NCI-H1930 (cell line): ENCODE data around the gene INPP4B.
A peak's percentile ranks its signal among the peaks of the same experiment; 100 is the strongest.

Experiments
- DNase-seq, 2 experiments: peaks; one replicate each; lab custom pipeline; 2025; lab: John Stamatoyannopoulos, UW

INPP4B gene

DNA sequence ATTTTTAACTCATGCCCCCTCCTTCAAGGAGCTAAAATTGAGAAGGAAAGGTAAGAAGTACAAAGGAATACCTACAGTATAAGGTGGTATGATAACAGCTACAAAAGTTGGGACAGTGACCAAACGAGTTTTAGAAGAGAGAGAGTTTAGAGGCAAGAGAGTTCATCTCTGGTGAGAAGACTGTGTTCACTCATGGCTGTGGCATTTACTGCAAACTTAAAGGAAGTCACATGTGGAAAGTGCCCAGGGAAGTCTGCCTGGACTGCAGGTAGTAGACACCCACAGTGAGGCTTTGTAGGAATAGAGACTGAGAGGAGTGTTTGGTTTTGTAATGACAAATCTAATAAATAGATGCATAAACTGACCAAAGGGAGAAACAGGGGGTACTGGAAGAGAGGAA is 716.2 kb downstream of the INPP4B start:
- no peak for DNase-seq

DNA sequence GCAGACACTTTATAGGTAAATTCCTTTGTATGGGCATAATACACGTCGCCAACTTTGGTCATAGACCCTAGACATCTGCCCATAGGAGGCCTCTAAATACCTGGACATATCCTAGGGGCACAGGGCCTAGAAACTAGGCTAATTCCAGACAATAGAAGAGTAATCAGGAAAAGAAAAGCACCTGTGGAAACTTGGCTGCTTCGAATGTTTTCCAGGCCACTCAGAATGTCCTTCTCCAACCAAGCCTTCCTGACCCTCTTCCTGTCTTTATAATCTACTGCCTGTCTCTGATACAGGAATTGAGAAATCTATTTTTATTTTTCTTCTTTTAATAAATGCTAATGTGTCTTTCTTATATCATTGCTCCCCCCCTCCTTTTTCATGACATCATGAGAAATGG is 716.6 kb downstream of the INPP4B start:
- no peak for DNase-seq

DNA sequence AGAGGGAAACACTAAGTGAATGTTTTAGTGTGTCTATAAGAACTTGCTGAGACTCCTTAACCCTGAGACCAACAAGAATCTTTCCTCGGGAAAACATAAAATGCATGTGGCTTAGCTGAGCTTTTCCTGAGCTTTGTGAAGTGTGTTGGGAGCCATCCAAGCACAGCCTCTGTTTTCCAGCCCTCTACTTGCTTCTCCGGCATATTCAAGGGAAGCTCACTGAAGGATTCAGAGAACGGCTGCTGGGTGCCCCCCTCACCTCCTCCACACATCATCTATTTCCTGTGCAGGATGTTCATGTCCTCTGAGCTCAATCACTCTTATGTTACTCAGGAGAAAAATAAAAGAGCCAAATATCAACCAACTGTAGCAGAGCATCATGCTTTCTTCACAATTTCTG is 717.6 kb downstream of the INPP4B start:
- no peak for DNase-seq

DNA sequence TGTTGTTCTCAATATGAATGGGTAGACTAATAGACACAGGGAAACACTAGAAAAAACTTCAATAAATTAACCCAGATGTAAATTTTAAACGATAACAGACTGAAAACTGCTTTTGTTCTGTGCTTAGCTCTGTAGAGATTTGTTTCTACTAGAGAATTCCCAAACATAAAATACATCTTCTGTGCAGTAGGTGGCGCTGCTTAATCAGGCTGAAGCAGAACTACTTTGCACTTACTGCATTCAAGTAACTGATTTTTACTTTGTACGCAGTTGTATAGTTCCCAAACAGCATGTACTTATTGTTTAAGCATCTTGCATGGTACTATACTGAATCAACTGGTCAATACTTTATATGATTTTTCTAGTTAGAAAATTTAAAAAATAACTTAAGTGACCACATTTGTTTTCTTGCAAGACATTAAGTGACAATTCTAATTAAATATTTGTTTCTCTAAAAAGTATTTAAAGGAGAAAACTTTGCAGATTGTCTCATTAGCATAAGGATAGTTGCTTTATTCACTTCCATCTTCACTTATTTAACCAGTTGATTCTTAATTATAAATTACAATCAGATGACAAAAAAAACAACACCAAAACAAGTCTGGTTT is 719.1 kb downstream of the INPP4B start:
- peak; percentile 40 to 44 for DNase-seq

DNA sequence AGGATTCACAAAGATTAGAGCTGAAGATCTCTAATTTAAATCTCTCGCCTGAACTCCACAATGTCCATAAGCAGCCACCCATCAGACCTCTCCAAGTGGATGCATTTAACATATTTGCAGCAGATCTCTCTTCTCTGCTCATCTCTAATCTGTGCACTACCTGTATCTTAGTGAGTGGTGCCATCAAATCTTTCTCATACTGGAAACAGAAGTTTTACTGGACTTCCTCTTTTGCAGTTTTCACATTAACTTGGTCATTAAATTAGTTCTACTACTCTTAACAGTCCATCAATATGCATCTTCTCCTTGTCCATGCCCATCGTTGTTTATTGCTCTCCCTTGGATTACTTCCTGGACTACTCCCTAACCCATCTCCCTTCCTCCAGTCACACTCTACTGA is 721.2 kb downstream of the INPP4B start:
- DNase-seq: no peak

DNA sequence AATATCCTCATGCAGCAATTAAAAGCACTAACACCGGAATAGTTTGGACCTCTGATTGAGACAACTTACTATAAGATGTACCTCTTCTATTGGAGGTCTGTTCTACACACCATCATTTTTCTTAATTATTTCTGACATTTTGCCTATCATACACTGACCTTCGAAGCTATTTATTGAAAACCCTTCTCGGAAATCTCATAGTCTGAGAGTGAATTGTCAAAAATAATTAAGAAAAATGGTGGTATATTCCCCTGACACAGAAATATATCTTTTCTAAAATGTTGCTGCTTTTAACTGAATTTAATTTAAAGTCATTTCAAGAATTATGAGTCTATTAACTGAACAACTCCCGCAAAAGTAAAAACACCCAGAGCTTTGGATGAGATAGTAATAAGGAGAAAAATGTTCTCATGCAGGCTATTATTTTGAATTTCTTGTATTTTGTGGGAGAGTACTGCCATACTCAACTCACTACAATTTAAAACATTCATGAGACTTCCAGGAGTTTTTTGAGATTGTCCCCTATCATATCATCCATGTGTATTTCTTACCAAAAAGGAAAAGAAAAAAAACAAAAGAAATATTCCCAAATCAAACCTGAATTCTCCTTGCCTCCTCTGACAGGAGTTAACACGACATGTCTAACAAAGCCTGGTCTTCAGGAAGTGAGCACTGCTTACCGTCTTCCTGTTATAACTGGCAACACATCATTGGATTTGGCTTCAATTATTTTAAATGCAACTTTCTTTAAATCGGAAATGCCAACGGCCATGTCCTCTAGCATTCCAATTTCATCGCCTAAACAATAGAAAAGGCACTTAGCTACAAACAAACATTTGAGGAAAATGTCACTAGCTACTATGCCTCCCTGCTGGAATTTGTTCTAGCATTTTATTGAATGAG is 724.4 kb downstream of the INPP4B start:
- no peak for DNase-seq

DNA sequence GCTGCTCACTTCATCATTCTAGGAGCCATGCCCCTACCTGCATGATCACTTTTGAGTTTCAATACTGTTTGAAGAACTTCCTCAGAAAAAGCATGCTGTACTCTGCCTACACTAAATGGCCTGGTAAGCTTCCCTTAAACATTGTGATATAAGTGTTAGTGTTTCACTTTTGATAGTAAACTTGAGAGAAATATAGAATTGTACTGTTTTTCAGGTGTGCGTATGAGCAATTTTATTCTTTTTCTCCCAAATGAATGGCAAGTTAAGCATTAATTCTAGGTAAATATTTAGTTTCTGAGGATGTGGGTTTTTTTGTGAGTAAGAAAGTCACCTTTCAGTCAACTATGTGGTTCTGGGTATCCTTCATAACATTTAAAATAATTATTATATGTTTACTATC is 725.2 kb downstream of the INPP4B start:
- DNase-seq: no peak

DNA sequence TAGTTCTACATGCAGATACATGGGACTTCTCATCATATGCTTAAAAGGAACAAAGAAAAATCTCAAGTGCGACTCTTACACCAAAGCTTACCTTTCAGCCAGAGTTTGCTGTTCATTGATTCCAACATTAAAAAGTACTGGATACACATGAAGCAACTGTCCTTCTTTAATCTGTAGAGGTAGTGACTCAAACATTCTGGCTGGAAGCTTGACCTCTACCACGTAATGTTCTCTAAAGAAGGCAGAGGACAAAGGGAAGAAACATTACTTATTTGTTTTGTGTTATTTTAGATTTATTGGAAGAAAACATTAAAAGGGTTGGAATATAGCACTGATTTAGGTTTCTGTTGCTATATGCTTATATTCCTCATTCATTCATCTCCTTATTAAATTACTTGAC is 733.6 kb downstream of the INPP4B start:
- DNase-seq: no peak

DNA sequence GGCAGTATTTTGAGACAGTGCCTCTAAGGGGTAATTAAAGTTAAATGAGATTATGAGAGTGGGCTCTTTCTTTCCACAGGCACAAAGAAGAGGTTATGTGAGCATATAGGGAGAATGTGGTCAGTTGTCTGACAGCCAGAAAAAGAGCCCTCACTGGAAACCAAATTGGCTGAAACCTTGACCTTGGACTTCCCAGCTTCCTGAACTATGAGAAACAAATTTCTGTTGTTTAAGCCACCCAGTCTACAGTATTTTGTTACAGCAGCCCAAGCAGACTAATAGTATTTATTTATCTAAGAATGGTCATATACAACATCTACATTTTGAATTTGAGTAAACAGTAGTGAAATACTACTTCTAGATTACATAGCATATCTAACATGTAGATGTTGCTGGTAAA is 736.0 kb downstream of the INPP4B start:
- DNase-seq: no peak

DNA sequence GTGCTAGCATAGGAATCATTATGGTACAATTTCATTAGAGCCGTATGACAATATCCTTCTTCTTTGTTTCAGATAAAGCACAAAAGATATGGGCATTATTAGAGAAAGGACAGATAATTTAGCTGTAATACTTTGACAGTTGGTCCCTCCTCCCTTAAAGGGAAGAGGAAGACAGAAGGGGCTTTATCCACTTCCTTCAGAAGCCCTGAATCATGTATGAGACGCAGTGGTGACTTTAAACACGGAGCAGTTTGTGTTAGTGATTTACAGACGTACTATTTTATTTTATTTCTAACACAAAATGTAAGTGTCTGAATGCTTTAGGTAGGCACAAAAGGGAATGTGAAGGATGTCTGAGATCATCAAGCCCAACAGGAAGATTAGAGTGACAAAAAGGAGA is 742.1 kb downstream of the INPP4B start:
- no peak for DNase-seq

DNA sequence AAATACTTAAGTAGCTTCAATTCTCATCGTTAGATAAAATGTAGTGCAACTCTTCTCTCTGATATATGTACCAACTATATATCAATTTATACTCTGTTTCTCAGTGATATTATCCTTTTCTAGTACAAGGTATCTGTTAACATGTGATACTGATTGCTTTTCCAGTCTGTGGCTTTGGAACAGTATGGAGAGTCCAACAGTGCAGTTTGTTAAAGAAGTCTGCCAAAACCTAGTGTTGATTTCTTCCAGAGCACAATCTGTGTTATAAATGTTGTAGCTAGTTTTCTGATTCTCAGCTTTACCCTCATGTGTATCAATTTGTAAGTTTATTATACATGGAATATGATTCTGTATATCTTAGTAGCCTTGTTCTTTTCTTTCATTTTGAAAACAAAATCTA is 744.7 kb downstream of the INPP4B start:
- no peak for DNase-seq

DNA sequence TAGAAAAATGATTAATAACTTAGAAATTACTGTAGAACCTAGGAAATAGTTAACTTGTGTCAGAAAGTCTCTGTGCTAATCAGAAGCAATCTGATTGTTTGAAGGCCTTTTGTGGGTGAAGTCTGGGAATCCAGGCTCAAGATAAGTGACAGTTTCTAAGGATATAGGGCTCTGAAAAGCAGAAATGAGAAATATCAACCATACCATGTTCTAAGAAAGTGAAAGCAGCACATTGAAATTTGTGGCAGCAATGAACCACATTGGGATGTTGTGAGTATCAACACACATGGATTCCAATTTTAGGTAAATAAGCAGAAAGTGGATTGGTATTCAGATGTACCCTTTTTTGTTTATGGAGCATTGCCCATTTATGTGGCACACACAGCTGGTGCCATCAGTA is 745.2 kb downstream of the INPP4B start:
- DNase-seq: no peak

DNA sequence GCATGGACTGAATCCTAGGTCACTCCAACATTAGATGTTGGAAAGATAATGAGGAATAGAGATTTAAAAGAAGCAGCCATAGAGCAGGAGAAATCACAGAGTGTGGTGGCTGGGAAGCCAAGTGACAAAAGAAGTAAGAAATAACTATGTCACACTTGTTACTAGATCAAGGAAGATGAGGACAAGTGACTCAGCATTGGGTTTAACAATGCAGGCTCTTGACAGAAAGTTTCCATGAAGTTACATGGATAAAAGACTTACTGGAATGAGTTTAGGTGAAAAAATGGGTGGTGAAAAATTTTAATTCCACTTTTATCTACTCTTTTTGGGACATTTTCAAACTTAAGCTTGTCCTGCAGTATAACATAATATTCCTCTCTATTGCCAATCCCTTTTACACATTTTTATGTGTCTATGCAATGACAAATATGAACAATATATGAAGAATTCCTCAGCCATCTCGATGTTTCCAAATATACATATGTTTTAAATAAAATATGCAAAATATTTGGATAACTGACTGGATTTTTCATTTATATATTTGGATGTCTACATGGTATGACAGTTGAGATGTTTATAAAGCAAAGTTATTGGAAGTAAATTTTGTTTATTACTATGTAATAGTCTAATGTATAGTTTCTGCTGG is 747.1 kb downstream of the INPP4B start:
- no peak for DNase-seq

DNA sequence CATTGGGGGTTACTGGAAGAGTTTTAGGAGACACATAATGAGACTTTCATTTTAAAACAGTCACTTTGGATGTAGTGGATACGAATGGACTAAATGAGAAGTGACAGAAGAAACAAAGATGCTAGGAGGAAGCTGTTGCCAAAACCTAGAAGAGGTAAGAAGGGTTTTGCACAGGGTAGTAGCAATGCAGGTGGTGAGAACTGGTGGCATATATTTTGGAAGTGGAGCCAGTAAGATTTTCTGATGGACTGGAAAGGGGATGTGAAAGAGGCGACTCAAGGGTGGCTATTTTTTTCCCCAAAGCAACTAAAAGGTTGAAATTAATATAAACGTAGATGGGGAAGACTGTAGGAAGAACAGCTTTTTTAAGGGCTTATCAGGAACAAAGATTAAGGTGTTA is 747.7 kb downstream of the INPP4B start:
- DNase-seq: no peak

DNA sequence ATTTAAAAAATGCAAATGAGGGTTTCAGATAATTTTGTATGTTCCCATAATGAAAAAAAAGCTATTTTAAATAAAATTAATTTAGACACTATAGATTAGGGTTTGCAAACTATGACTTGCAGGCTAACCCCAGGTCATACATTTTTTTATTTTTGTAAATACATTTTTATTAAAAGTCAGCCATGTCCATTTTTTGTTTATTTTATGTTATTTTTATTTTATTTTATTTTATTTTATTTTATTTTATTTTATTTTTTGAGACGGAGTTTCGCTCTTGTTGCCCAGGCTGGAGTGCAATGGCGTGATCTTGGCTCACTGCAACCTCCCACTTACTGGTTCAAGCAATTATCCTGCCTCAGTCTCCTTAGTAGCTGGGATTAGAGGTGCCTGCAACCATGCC is 749.1 kb downstream of the INPP4B start:
- no peak for DNase-seq

DNA sequence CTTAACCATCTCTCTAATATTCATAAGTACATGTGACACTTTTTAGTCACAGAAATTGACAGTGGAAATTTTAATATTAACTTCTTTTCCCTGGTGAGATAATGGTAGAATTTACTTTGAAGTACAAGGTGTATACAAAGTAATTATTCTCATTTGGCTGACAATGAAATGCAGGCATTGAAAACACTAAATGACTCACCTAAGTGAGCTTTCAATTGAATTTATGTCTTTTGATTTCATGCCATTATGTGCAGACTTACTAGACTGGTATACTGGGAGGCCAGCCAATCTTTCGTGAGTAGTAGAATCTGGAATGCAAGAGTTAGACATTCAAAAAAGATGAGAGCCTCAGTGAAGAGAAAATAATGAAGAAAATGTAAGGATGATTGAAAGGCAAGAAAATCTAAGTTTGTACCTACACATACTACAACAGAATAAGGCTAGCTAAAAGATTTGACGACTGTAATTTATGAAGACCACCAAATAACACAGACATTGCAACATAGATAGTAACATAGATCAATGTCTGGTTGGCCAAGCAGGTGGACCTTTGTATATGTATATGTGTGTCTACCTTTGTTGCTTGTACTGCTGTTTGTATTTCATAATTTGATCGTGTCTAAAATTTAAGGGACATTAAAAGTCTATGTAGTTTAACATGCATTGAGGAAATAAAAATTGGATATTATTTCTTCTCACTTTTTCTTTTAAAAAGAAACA is 750.1 kb downstream of the INPP4B start:
- DNase-seq: peak; percentile 14 to 77

DNA sequence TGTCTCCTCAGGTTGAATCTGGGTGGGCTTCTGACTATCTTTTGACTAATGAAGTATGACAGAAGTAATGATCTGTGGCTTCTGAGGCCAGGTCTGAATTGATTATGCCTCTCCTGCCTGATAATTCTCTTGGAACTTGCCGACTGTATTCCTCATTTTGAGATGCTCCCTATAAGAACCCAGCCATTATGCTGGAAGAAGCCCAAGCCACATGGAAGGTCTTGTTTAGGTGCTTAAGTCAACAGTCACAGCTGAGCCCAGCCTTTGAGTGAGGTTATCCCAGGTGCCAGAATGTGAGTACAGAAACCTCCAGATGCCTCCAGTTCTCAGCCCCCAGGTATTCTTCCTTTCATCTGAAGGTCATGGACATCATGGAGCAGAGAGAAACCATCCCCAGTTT is 753.2 kb downstream of the INPP4B start:
- no peak for DNase-seq

DNA sequence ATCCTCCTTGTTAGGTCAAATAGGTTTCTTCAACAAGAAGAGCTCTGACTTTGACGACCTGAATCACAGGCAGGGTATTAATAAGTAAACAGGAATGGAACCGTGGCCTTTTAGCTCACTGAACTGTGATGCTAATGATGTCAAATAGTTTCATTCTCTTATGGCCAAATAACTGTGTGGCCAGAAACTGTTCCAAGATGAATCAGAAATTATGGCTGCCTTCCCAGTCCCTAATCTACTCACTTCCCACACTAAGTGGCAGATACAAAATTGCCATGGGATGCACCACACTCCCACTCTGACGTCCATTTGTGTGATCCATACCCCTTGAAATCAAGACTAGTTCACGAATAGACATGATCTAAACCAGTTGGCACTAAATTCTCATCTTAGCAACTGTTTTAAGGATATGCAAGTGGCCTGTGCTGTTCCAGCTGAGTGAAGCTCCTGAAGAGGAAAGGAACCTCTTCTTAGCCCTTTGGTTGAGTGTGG is 754.4 kb downstream of the INPP4B start:
- no peak for DNase-seq

DNA sequence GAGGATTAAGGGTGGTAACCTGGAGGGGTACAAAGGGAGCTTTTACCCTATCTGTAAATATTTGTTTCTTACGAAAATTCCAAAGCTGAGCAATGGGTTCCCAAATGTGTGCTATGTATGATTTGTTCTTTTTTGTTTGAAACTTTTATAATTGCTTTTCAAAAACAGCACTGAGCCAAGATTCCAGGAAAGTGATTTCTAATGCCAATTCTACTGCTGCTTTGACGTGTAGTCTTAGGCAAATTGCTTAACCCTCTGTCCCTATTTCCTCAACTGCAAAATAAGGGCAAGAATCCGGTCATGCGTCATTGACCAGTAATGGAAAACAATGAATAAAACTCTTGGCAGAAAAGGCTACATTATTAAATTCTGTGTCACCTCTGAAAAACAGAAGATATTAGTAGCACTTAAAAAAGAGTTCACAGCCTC is 755.0 kb downstream of the INPP4B start:
- no peak for DNase-seq

DNA sequence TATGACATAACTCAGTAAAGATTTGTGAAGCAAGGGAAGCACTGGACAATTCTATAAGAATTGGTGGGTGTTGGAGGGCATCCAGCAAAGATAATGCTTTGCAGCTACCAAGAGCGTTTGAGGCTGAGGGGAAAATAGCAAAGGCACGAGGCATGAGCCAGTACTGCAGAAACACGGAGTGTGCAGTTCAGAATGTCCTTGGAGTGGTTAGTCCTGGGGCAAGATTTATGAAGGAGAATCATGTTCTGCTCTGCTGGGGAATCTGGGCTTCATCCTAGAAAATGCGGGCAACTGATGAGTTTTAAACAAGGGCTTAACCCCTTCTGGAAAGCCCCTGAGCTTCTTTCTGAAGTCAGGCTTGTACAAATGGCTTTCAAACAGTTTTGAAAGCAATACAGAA is 757.2 kb downstream of the INPP4B start:
- DNase-seq: no peak

DNA sequence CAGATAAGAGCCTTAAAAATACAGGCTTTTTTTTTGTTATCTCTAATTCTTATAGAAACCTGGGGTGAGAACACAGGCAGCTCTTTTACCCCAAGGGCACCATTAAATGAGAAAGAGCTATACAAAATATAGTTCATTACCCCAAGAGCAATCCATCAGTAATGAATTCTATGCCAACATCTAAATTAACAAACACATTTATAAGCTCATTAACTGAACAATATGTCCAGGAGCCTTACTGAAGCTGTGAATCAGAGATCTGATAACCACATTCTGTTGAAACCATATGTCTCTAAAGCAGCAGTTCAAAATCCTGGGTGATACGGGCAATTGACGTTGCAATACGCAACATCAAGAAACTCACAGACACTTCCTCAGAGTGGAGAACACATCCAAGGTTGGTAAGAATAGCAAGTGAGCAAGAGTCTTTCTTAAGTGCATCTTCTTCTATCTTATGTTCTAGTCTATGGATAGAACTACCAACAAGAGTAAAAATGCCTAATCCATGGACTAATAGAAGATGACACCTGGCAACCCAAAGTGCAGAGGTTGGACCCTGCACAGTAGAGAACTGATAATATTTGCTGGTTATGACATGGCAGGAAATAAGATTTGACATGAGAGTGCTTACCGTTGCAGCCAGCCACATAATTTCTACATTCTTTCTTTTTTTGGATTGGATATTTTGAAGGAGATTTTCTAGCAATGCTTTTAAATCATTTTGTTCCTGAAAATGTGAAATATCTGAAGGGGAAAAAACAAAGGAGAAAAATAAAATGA is 760.4 kb downstream of the INPP4B start:
- no peak for DNase-seq

DNA sequence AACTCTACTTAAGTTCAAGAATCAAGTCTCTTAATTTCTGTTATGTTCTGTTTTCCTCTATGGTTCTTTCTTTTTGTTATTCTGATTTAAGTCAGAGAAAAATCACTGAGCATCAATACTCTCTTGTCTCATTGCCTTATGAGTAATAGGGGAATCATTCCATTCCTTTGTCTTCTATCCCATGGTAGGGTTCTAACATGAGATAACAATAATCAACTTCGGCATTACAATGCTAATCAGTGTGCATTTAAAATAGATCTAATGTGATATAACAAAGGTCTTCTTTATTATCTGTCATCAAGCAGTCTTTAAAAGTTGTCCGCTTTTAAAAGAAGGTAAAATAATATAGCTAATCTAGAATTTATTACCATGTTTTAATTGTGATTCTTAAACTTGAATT is 762.8 kb downstream of the INPP4B start:
- DNase-seq: no peak
